ENCODE measurements around the gene LRFN3. TPM values are rescaled to one million over a fixed set of nuclear protein-coding genes. Genes with fewer than 3 reads are reported as not detected.

Gene LRFN3
- total RNA-seq, 1 experiment from 2014 or later = 14.6 TPM

DNA sequence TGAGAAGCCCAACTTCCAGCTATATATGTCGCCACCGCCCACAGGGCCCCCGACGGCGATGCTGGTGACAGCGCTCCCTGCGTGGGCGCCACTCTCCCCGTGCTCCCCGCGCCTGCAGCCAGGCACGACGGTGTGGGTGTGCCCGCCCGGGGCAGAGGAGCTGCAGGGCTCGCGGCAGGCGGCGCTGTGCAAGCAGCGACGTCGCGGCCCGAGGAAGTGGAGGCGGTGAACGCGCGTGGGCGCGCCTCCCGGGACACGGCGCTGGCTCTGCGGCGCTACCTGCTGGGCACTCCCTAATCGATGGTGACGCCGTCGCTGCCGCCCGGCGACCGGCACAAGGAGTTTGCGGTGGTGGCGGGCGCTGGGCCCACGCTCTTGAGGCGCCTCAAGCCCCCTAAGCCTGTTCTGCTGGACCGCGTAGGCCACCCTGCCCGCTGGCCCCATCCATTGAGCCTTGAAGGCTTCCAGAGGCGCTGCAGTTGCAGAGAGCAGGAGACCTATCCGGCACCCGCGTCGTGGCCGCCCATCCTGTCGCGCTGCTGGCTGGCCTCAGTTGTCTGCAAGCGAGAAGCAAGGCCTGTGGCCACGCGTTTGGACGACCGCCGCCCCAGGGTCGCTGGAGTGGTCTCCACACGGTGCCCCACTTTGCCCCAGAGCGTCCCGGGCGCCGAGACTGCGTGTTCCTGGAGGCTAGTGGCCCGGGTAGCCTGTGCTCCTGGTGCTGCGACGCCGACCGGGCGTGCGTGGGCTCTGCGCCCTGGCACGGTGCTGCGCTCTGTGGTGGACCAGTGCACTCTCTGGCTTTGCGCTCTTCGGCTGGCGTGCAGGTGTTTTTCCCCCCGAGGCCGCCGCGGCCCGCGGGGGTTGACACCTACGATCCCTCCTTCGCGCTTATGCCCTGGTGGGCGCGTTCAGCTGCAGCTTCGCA is 23.1 kb downstream of the LRFN3 start:
- peak; percentile 60 for DNase-seq (ENCODE audit: low spot score)
- Histone ChIP-seq H3K9me3 (ENCODE audit: low read depth, low read length, poor library complexity, severe bottlenecking) (no peaks in the 10 kb centered on the region), H3K4me3 (ENCODE audit: low read depth, low read length, poor library complexity, severe bottlenecking) (peak overlapping the region; percentile 15), H3K27me3 (replicated peaks; ENCODE audit: insufficient read depth, low read depth, low read length, poor library complexity) (no peaks in the 10 kb centered on the region), H3K36me3 (ENCODE audit: insufficient read depth, low read length, poor library complexity, severe bottlenecking) (no peaks in the 10 kb centered on the region), H3K4me1 (ENCODE audit: insufficient read depth, low read length, poor library complexity, severe bottlenecking) (no peaks in the 10 kb centered on the region), H3K27ac (ENCODE audit: low read depth, low read length, poor library complexity, severe bottlenecking) (no peak overlapping the region)
- TF ChIP-seq, protein P1, sequence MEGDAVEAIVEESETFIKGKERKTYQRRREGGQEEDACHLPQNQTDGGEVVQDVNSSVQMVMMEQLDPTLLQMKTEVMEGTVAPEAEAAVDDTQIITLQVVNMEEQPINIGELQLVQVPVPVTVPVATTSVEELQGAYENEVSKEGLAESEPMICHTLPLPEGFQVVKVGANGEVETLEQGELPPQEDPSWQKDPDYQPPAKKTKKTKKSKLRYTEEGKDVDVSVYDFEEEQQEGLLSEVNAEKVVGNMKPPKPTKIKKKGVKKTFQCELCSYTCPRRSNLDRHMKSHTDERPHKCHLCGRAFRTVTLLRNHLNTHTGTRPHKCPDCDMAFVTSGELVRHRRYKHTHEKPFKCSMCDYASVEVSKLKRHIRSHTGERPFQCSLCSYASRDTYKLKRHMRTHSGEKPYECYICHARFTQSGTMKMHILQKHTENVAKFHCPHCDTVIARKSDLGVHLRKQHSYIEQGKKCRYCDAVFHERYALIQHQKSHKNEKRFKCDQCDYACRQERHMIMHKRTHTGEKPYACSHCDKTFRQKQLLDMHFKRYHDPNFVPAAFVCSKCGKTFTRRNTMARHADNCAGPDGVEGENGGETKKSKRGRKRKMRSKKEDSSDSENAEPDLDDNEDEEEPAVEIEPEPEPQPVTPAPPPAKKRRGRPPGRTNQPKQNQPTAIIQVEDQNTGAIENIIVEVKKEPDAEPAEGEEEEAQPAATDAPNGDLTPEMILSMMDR (conservative IDR thresholded peaks at IDR 0.05; ENCODE audit: low read depth, low read length) = peak; percentile 54
- no peak for TF ChIP-seq EZH2 (IDR thresholded peaks at IDR 0.05; ENCODE audit: borderline replicate concordance, low read depth, low read length, poor library complexity, severe bottlenecking)
- intact Hi-C loops (cut with micrococcal nuclease; ENCODE audit: unreplicated experiment) = no loop called here
- no TSS peak for BruUV-seq (replicated peaks)
- ChIA-PET POLR2A (ENCODE audit: low non-redundant PET) (interaction anchor here (0.7 kb wide), 1 partner anchor 52 kb away, joined by 3 read pairs; no protein-coding TSS in a partner anchor), CTCF (interaction anchor here (1.2 kb wide), 1 partner anchor 28 kb away, joined by 3 read pairs; no protein-coding TSS in a partner anchor)

DNA sequence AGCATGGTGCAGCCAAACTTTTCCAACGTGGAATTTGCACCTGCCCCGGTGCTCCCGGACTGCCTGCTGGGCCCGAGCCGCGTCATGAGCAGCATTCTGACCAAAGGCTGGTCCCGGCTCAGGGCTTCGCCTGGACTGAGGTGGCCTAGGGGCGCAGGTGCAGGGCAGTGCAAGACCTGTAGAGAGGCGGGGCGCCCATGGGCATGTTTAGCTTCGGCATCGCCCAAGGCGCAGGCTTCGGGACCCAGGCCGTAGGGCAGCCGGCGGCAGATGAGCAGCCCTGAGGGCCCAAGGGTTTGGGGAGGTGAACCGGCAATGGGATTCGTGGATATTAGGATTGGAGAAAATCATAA is 23.8 kb downstream of the LRFN3 start:
- no peaks in the 10 kb centered on the region for H3K4me1 ChIP-seq (ENCODE audit: insufficient read depth, low read length, poor library complexity, severe bottlenecking)
- DNase-seq (ENCODE audit: low spot score) = no peak
- no peak overlapping the region for H3K27ac ChIP-seq (ENCODE audit: low read depth, low read length, poor library complexity, severe bottlenecking)
- TF ChIP-seq EZH2 (IDR thresholded peaks at IDR 0.05; ENCODE audit: borderline replicate concordance, low read depth, low read length, poor library complexity, severe bottlenecking) = no peak
- TF ChIP-seq, protein P1 (conservative IDR thresholded peaks at IDR 0.05; ENCODE audit: low read depth, low read length) = no peak
- CTCF ChIA-PET = no interaction called here
- POLR2A ChIA-PET (ENCODE audit: low non-redundant PET) = no interaction called here
- intact Hi-C loops (cut with micrococcal nuclease; ENCODE audit: unreplicated experiment) = no loop called here
- H3K36me3 ChIP-seq (ENCODE audit: insufficient read depth, low read length, poor library complexity, severe bottlenecking) = no peaks in the 10 kb centered on the region
- no peaks in the 10 kb centered on the region for H3K27me3 ChIP-seq (replicated peaks; ENCODE audit: insufficient read depth, low read depth, low read length, poor library complexity)
- no TSS peak for BruUV-seq (replicated peaks)
- no peak overlapping the region for H3K4me3 ChIP-seq (ENCODE audit: low read depth, low read length, poor library complexity, severe bottlenecking)
- H3K9me3 ChIP-seq (ENCODE audit: low read depth, low read length, poor library complexity, severe bottlenecking) = no peaks in the 10 kb centered on the region

DNA sequence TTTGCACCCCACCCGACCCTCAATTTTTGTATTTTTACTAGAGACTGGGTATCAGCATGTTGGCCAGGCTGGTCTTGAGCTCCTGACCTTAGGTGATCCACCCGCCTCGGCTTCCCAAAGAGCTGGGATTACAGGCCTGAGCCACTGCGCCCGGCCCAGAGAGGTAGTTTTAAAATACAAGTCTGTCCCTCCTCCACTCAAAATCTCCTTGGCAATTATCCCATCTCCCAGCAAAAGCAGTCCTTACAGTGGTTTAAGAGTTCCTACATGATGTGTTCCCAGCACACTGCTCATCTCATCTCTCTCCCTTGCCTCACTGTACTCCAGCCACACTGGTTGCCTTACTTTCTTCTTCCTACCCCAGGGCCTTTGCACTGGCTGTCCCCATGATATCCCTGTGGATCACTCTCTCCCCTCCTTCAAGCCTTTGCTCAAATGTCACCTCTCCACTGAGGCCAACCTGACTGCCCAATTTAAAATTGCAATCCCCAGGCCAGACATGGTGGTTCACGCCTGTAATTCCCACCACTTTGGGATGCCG is 24.3 kb downstream of the LRFN3 start:
- CTCF ChIA-PET = interaction anchor here (0.7 kb wide), 1 partner anchor 607 kb away, joined by 3 read pairs; no protein-coding TSS in a partner anchor
- Histone ChIP-seq H3K27me3 (replicated peaks; ENCODE audit: insufficient read depth, low read depth, low read length, poor library complexity) (no peaks in the 10 kb centered on the region), H3K36me3 (ENCODE audit: insufficient read depth, low read length, poor library complexity, severe bottlenecking) (no peaks in the 10 kb centered on the region), H3K27ac (ENCODE audit: low read depth, low read length, poor library complexity, severe bottlenecking) (no peak overlapping the region), H3K4me3 (ENCODE audit: low read depth, low read length, poor library complexity, severe bottlenecking) (no peak overlapping the region), H3K9me3 (ENCODE audit: low read depth, low read length, poor library complexity, severe bottlenecking) (no peaks in the 10 kb centered on the region), H3K4me1 (ENCODE audit: insufficient read depth, low read length, poor library complexity, severe bottlenecking) (no peaks in the 10 kb centered on the region)
- no peak for DNase-seq (ENCODE audit: low spot score)
- intact Hi-C loops (cut with micrococcal nuclease; ENCODE audit: unreplicated experiment) = no loop called here
- BruUV-seq (replicated peaks) = no TSS peak
- TF ChIP-seq, protein P1 (conservative IDR thresholded peaks at IDR 0.05; ENCODE audit: low read depth, low read length) = no peak
- no peak for TF ChIP-seq EZH2 (IDR thresholded peaks at IDR 0.05; ENCODE audit: borderline replicate concordance, low read depth, low read length, poor library complexity, severe bottlenecking)
- POLR2A ChIA-PET (ENCODE audit: low non-redundant PET) = no interaction called here

Measured in A673 (cell line).